Ectodermal cell (in vitro differentiated cells): ENCODE measurements around the gene PRPSAP1.

Experiments used
- H3K27ac ChIP-seq: 2 replicates; pipeline ENCODE4 v1.7.0; 2013; ENCODE audit warnings: mild to moderate bottlenecking, low read depth, low read length; ENCODE audit not compliant: insufficient read depth, poor library complexity, severe bottlenecking
- H3K27me3 ChIP-seq: 2 replicates; pipeline ENCODE4 v1.7.0; 2013; ENCODE audit warnings: mild to moderate bottlenecking, low read length; ENCODE audit not compliant: insufficient read depth, control insufficient read depth, poor library complexity, severe bottlenecking
- H3K36me3 ChIP-seq: one replicate; pipeline ENCODE4 v1.7.0; 2013; ENCODE audit warnings: low read length; ENCODE audit not compliant: control insufficient read depth, insufficient read depth
- H3K4me1 ChIP-seq: one replicate; pipeline ENCODE4 v1.7.0; 2013; ENCODE audit warnings: low read length; ENCODE audit not compliant: control insufficient read depth, insufficient read depth
- H3K4me3 ChIP-seq: 2 replicates; pipeline ENCODE4 v1.7.0; 2013; ENCODE audit warnings: low read depth, low read length, control low read depth; ENCODE audit not compliant: insufficient read depth
- H3K9me3 ChIP-seq: 2 replicates; pipeline ENCODE4 v1.7.0; 2013; ENCODE audit warnings: mild to moderate bottlenecking, low read length, moderate library complexity; ENCODE audit not compliant: control insufficient read depth
- WGBS, 2 experiments: methylation state at CpG; one replicate each; pipeline ENCODE4 v1.1.7; 2013; ENCODE audit warnings: missing lambda C conversion rate in 2 of 2; 5-methylcytosine and 5-hydroxymethylcytosine counted together

The PRPSAP1 gene

DNA sequence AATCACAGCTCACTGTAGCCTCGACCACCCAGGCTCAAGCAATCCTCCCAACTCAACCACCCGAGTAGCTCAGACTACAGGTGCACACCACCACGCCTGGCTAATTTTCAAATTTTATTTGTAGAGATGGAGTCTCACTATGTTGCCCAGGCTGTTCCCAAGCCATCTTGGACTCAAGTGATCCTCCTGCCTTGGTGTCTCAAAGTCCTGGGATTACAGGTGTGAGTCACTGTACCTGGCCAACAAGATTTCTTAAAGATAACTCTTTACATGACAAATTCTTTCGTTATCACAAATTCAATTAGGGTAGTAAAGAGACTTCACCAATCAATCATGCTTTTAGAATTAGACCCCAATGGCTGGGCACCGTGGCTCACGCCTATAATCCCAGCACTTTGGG, 12.4 kb downstream of the PRPSAP1 start:
- no peak overlapping the region for H3K27ac ChIP-seq
- no peak overlapping the region for H3K4me3 ChIP-seq
- peaks cover 9% of the 10 kb centered on the region for H3K36me3 ChIP-seq
- WGBS, 2 experiments: 88 to 93% methylated on average over 6 of the region's 6 CpGs
- no peaks in the 10 kb centered on the region for H3K27me3 ChIP-seq
- H3K9me3 ChIP-seq: no peaks in the 10 kb centered on the region
- no peaks in the 10 kb centered on the region for H3K4me1 ChIP-seq

DNA sequence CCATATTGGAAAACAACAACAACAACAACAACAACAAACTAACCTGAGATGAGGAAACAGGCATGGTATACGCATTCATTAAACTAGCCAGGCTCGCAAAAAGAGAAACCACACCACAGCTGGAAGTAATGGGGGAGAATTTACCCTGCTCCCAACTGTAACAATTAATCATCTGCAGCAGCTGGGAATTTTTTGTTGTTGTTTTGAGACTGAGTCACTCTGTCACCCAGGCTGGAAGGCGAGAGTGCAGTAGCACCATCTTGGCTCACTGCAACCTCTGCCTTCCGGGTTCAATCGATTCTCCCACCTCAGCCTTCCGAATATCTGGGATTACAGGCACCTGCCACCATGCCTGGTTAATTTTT, 16.3 kb downstream of the PRPSAP1 start:
- no peaks in the 10 kb centered on the region for H3K4me1 ChIP-seq
- no peaks in the 10 kb centered on the region for H3K9me3 ChIP-seq
- WGBS, 2 experiments: 91 to 94% methylated on average over 6 of the region's 6 CpGs
- H3K4me3 ChIP-seq: no peak overlapping the region
- no peak overlapping the region for H3K27ac ChIP-seq
- H3K27me3 ChIP-seq: no peaks in the 10 kb centered on the region
- peaks cover 7% of the 10 kb centered on the region for H3K36me3 ChIP-seq

- Histone ChIP-seq H3K36me3 (peaks cover 2% of the 10 kb centered on the region), H3K4me1 (no peaks in the 10 kb centered on the region), H3K4me3 (no peak overlapping the region), H3K27ac (peak overlapping the region; percentile 36), H3K9me3 (no peaks in the 10 kb centered on the region), H3K27me3 (no peaks in the 10 kb centered on the region)
- 93 to 96% methylated on average over 7 of the region's 7 CpGs for WGBS, 2 experiments
These were observed 16.8 kb downstream of the PRPSAP1 start for GRCh38 chr17:76336756-76337412.

- H3K36me3 ChIP-seq: peaks cover 3% of the 10 kb centered on the region
- 92 to 94% methylated on average over 9 of the region's 9 CpGs for WGBS, 2 experiments
- H3K4me3 ChIP-seq: no peak overlapping the region
- no peaks in the 10 kb centered on the region for H3K9me3 ChIP-seq
- no peaks in the 10 kb centered on the region for H3K27me3 ChIP-seq
- H3K27ac ChIP-seq: no peak overlapping the region
- no peaks in the 10 kb centered on the region for H3K4me1 ChIP-seq
These were observed 17.9 kb downstream of the PRPSAP1 start for GRCh38 chr17:76335716-76336381.

DNA sequence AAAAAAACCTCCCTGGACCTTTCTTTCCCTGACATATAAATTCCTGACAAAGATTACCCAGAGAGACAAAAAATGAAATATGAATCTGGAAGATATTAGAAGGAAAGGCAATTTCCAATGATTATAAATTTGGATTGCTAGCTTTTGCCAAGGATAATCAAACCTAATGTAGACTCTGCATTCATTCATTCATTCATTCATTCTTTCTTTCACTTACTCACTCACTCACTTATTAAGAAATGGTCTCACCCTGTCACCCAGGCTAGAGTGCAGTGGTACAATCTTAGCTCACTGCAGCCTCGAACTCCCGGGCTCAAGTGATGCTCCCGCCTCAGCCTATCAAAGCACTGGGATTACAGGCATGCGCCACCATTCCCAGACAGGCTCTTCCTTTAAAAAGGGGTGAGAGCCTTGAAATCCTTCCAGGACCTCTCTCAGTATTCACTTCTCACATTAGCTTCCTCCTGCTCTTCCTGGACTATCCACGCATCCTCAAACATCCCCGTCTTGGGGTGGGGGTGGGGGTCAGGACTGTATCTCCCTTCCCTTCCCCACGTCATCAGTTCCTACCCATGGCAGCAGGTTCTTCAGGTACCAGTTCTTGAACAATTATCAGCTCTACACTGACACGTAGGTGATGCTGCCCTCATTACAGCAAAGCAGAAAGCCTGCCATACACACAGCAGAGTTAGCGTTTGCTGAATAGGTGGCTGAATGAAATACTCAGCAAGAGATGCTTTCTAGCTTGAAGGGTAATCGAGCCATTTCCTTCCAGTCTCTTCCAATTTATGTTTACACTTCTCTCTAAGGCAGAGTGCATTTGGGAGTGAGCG, 19.8 kb downstream of the PRPSAP1 start:
- Histone ChIP-seq H3K27ac (no peak overlapping the region), H3K9me3 (no peaks in the 10 kb centered on the region), H3K36me3 (peaks cover 3% of the 10 kb centered on the region), H3K27me3 (no peaks in the 10 kb centered on the region), H3K4me3 (no peak overlapping the region), H3K4me1 (no peaks in the 10 kb centered on the region)
- 85 to 86% methylated on average over 11 of the region's 11 CpGs for WGBS, 2 experiments

- H3K9me3 ChIP-seq: no peaks in the 10 kb centered on the region
- no peaks in the 10 kb centered on the region for H3K4me1 ChIP-seq
- no peak overlapping the region for H3K27ac ChIP-seq
- H3K4me3 ChIP-seq: no peak overlapping the region
- no peaks in the 10 kb centered on the region for H3K27me3 ChIP-seq
- H3K36me3 ChIP-seq: peaks cover 3% of the 10 kb centered on the region
- 93 to 100% methylated on average over 2 of the region's 2 CpGs for WGBS, 2 experiments
These were observed 22.6 kb downstream of the PRPSAP1 start for GRCh38 chr17:76331083-76331482.

DNA sequence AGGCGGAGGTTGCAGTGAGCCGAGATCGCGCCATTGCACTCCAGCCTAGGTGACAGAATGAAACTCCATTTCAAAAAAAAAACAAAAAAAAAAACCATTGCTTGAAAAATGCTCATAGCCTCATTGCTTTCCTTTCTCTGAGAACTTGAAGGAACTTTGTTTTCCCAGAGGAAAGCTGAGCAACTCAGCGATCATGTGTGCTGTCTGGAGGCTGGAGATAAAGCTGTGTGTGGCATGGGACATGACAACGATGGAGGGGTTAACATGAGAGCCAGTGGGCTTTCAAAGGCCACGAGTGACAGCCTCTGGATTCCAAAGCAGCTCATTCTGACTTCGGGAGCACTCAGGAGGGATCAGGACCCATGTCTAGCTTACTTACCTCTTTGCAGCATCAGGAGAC, 24.1 kb downstream of the PRPSAP1 start:
- Histone ChIP-seq H3K4me1 (no peaks in the 10 kb centered on the region), H3K9me3 (no peaks in the 10 kb centered on the region), H3K27ac (no peak overlapping the region), H3K36me3 (peaks cover 3% of the 10 kb centered on the region), H3K4me3 (no peak overlapping the region), H3K27me3 (no peaks in the 10 kb centered on the region)
- 92 to 94% methylated on average over 8 of the region's 8 CpGs for WGBS, 2 experiments

GRCh38 chr17:76327696-76328095, 26.0 kb downstream of the PRPSAP1 start:
- no peaks in the 10 kb centered on the region for H3K9me3 ChIP-seq
- H3K4me3 ChIP-seq: no peak overlapping the region
- H3K27ac ChIP-seq: no peak overlapping the region
- WGBS, 2 experiments: 92 to 97% methylated on average over 6 of the region's 6 CpGs
- peaks cover 3% of the 10 kb centered on the region for H3K36me3 ChIP-seq
- H3K27me3 ChIP-seq: no peaks in the 10 kb centered on the region
- no peaks in the 10 kb centered on the region for H3K4me1 ChIP-seq

GRCh38 chr17:76326306-76326705, 27.4 kb downstream of the PRPSAP1 start:
- Histone ChIP-seq H3K27me3 (no peaks in the 10 kb centered on the region), H3K9me3 (no peaks in the 10 kb centered on the region), H3K4me1 (no peaks in the 10 kb centered on the region), H3K36me3 (peaks cover 4% of the 10 kb centered on the region), H3K4me3 (no peak overlapping the region), H3K27ac (no peak overlapping the region)
- 88 to 100% methylated on average over 1 of the region's 1 CpG for WGBS, 2 experiments

DNA sequence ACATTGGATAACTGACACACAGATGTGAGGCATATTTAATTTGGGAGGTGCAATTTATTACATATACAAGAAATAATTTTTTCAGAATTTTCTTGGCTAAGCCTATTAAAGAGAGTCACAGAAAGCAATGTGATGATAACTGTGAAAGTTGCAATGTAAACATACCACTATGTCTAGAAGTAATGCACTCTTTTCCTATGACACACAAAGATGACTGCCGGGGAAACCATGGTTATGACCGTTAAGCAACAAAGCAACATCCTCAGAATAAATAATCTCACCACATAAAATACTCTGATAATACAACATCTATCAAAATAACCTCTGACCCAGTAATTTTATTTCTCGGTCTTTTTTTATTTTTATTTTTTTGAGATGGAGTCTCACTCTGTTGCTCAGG, 35.1 kb downstream of the PRPSAP1 start:
- WGBS, 2 experiments: 97 to 99% methylated on average over 3 of the region's 3 CpGs

More for the DNA sequence above, 35.1 kb downstream of the PRPSAP1 start:
- Histone ChIP-seq H3K27me3 (no peaks in the 10 kb centered on the region), H3K9me3 (no peaks in the 10 kb centered on the region), H3K4me1 (no peaks in the 10 kb centered on the region), H3K27ac (no peak overlapping the region), H3K36me3 (peaks cover 4% of the 10 kb centered on the region), H3K4me3 (no peak overlapping the region)
